SK-N-SH (cell line): ENCODE data around the gene RBM14. TPM values are rescaled to one million over a fixed set of nuclear protein-coding genes. Genes with fewer than 3 reads are reported as not detected.

ENCODE experiments used
- CTCF ChIA-PET: fragments of 300-600, 350-600 bp; formaldehyde crosslinking; extraction: SDS; loops from one replicate; lab custom pipeline; 2021; lab: Yijun Ruan, JAX
- POLR2A ChIA-PET: fragments of 350-600 bp; sonication (Branson Sonifier 250); formaldehyde crosslinking; extraction: SDS; loops from one replicate; lab custom pipeline; 2020; ENCODE audit warnings: antibody characterized with exemption, inconsistent platforms; lab: Yijun Ruan, JAX
- DNase-seq: peaks from one replicate; pipeline ENCODE4 v3.0.0; 2012
- H2AFZ ChIP-seq: fragments of 200-600 bp; sonication (generic); 2 replicates; pipeline ENCODE4 v1.8.1; 2016; ENCODE audit warnings: antibody characterized with exemption, mild to moderate bottlenecking, low read depth
- H3F3A ChIP-seq: fragments of 200-600 bp; sonication (generic); replicated peaks from 2 replicates; pipeline ENCODE3; 2016; ENCODE audit warnings: antibody characterized with exemption, mild to moderate bottlenecking; ENCODE audit not compliant: insufficient read depth
- H3K27ac ChIP-seq, 2 experiments: fragments of 200-500 bp in 1 of 2; fragments of 200-600 bp in 1 of 2; sonication (Bioruptor generic) in 1 of 2; sonication (generic), shearing (Covaris generic) in 1 of 2; 2 replicates each; pipeline versions ENCODE4 v1.5.1 to v1.6.1; 2014 to 2016; ENCODE audit warnings: low read depth in 2 of 2, inconsistent platforms in 1 of 2, low read length in 1 of 2, mild to moderate bottlenecking in 1 of 2, mixed read lengths in 1 of 2
- H3K27me3 ChIP-seq: fragments of 200-600 bp; sonication (generic), shearing (Covaris generic); 2 replicates; pipeline ENCODE4 v1.6.1; 2016; ENCODE audit warnings: mixed run types; ENCODE audit not compliant: insufficient read depth
- H3K36me3 ChIP-seq, 2 experiments: fragments of 200-500 bp in 1 of 2; fragments of 200-600 bp in 1 of 2; sonication (Bioruptor generic) in 1 of 2; sonication (generic) in 1 of 2; replicated peaks in 1 of 2; 2 replicates each; pipeline versions ENCODE3 to v1.5.1; 2014 to 2016; ENCODE audit warnings: low read length in 1 of 2, mild to moderate bottlenecking in 1 of 2; ENCODE audit not compliant: insufficient read depth in 2 of 2, control insufficient read depth in 1 of 2
- H3K4me1 ChIP-seq, 2 experiments: fragments of 200-500 bp in 1 of 2; fragments of 200-600 bp in 1 of 2; sonication (Bioruptor generic) in 1 of 2; sonication (generic), shearing (Covaris generic) in 1 of 2; 2 replicates each; pipeline versions ENCODE4 v1.5.1 to v1.6.1; 2014 to 2016; ENCODE audit warnings: low read depth in 1 of 2, low read length in 1 of 2, mixed run types in 1 of 2; ENCODE audit not compliant: insufficient read depth in 2 of 2, control insufficient read depth in 1 of 2
- H3K4me2 ChIP-seq: fragments of 200-600 bp; sonication (generic), shearing (Covaris generic); 2 replicates; pipeline ENCODE4 v1.6.1; 2017; ENCODE audit warnings: mixed run types
- H3K4me3 ChIP-seq, 2 experiments: fragments of 200-500 bp in 1 of 2; fragments of 200-600 bp in 1 of 2; sonication (Bioruptor generic) in 1 of 2; sonication (generic), shearing (Covaris generic) in 1 of 2; 2 replicates each; pipeline versions ENCODE4 v1.5.1 to v1.8.1; 2014 to 2016; ENCODE audit warnings: low read depth in 2 of 2, inconsistent platforms in 1 of 2, low read length in 1 of 2, mild to moderate bottlenecking in 1 of 2, mixed read lengths in 1 of 2, moderate library complexity in 1 of 2
- H3K79me2 ChIP-seq: fragments of 200-600 bp; sonication (generic); 2 replicates; pipeline ENCODE4 v1.8.1; 2017; ENCODE audit warnings: mild to moderate bottlenecking; ENCODE audit not compliant: insufficient read depth
- H3K9ac ChIP-seq: fragments of 200-600 bp; sonication (generic); 2 replicates; pipeline ENCODE4 v1.6.1; 2017; ENCODE audit warnings: mixed run types
- H3K9me2 ChIP-seq: fragments of 200-600 bp; sonication (generic); 2 replicates; pipeline ENCODE4 v1.6.1; 2017; ENCODE audit warnings: mixed run types
- H3K9me3 ChIP-seq: fragments of 200-600 bp; sonication (generic); 2 replicates; pipeline ENCODE4 v1.6.1; 2017; ENCODE audit warnings: mixed run types, mild to moderate bottlenecking, moderate library complexity
- H4K20me1 ChIP-seq: fragments of 200-600 bp; sonication (generic); 2 replicates; pipeline ENCODE4 v1.6.1; 2017; ENCODE audit warnings: mild to moderate bottlenecking, mixed run types; ENCODE audit not compliant: insufficient read depth
- ELF1 ChIP-seq: IDR thresholded peaks from 2 replicates; pipeline ENCODE4 v1.4.0; 2012
- FOXM1 ChIP-seq: IDR thresholded peaks from 2 replicates; pipeline ENCODE4 v1.4.0; 2012; ENCODE audit warnings: low read depth, mild to moderate bottlenecking
- MAX ChIP-seq: IDR thresholded peaks from 2 replicates; pipeline ENCODE4 v1.4.0; 2012; ENCODE audit warnings: low read depth
- MEF2A ChIP-seq: IDR thresholded peaks from 2 replicates; pipeline ENCODE4 v1.4.0; 2012; ENCODE audit warnings: low read depth, borderline replicate concordance
- NRF1 ChIP-seq: IDR thresholded peaks from 2 replicates; pipeline ENCODE4 v1.6.1; 2012; ENCODE audit warnings: low read depth, mild to moderate bottlenecking, low read length
- POLR2AphosphoS5 ChIP-seq: IDR thresholded peaks from 2 replicates; pipeline ENCODE4 v1.6.1; 2012; ENCODE audit warnings: low read depth, low read length
- RCOR1 ChIP-seq: fragments of 150-350 bp; IDR thresholded peaks from 2 replicates; pipeline ENCODE4 v1.6.1; 2017; ENCODE audit warnings: antibody characterized with exemption, low read length
- REST ChIP-seq: IDR thresholded peaks from 2 replicates; pipeline ENCODE4 v1.6.1; 2012; ENCODE audit warnings: mild to moderate bottlenecking, low read depth, low read length, moderate library complexity
- RXRA ChIP-seq: IDR thresholded peaks from 2 replicates; pipeline ENCODE4 v1.4.0; 2012; ENCODE audit warnings: low read depth, mild to moderate bottlenecking, borderline replicate concordance
- SIN3A ChIP-seq: IDR thresholded peaks from 2 replicates; pipeline ENCODE4 v1.6.1; 2012; ENCODE audit warnings: low read depth, mild to moderate bottlenecking, low read length, moderate library complexity, borderline replicate concordance
- TCF12 ChIP-seq: IDR thresholded peaks from 2 replicates; pipeline ENCODE4 v1.4.0; 2012
- TEAD4 ChIP-seq: IDR thresholded peaks from 2 replicates; pipeline ENCODE4 v1.4.0; 2012; ENCODE audit warnings: mild to moderate bottlenecking, borderline replicate concordance; ENCODE audit not compliant: insufficient read depth
- WGBS: methylation state at CpG from one replicate; pipeline ENCODE4 v1.1.6; 2017; ENCODE audit warnings: low lambda C conversion rate; 5-methylcytosine and 5-hydroxymethylcytosine counted together
- polyA plus RNA-seq, 3 experiments: library from polyadenylated mRNA; depleted of rRNA; stranded (reverse); fragments of >200 nt; gene quantifications; 2 replicates each; pipeline ENCODE4 v1.2.3, GENCODE V29; 2012
- TF ChIP-seq, protein P1 (sequence below): IDR thresholded peaks from 2 replicates; pipeline ENCODE4 v1.4.0; 2012; ENCODE audit warnings: low read depth, borderline replicate concordance
- TF ChIP-seq, protein P2 (sequence below): IDR thresholded peaks from 2 replicates; pipeline ENCODE4 v1.4.0; 2012; ENCODE audit warnings: low read depth, borderline replicate concordance
- TF ChIP-seq, protein P3 (sequence below): IDR thresholded peaks from 2 replicates; pipeline ENCODE4; 2012

Gene RBM14
- polyA plus RNA-seq, 1 of the 3 experiments (the other 2 are of a cell fraction): 19.8 TPM

- no peak overlapping the region for H3K4me2 ChIP-seq
- H3K4me1 ChIP-seq: no peaks in the 10 kb centered on the region; a peak in 1 of 4 replicates
- no peak overlapping the region for H3K4me3 ChIP-seq
- H3K9me3 ChIP-seq: no peaks in the 10 kb centered on the region
- no peaks in the 10 kb centered on the region for H3K9me2 ChIP-seq
- no peak overlapping the region for H3K27ac ChIP-seq
- H3K9ac ChIP-seq: no peak overlapping the region
- H2AFZ ChIP-seq: no peak overlapping the region
- peaks cover 100% of the 10 kb centered on the region for H3K79me2 ChIP-seq
- no peaks in the 10 kb centered on the region for H3K27me3 ChIP-seq
- ChIA-PET CTCF (interaction anchor here (1.9 kb wide), 1 partner anchor 53 kb away, joined by 5 read pairs; the partner anchor contains the start of gene RBM4B), POLR2A (interaction anchor here (0.8 to 1.8 kb wide), 2 partner anchors 9 to 13 kb away, joined by 3 to 13 read pairs; partner anchors contain the start of genes RBM14 and RBM4)
- H3K36me3 ChIP-seq: peaks cover 70 to 71% of the 10 kb centered on the region in 2 experiments
- no peaks in the 10 kb centered on the region for H3F3A ChIP-seq
- no peak for TF ChIP-seq TCF12
- no peak for TF ChIP-seq TEAD4
- no peak for TF ChIP-seq RCOR1
- TF ChIP-seq REST: no peak
- TF ChIP-seq MAX: no peak
- no peak for TF ChIP-seq SIN3A
- TF ChIP-seq ELF1: no peak
- no peak for TF ChIP-seq POLR2AphosphoS5
- TF ChIP-seq NRF1: no peak
- TF ChIP-seq, protein P1, sequence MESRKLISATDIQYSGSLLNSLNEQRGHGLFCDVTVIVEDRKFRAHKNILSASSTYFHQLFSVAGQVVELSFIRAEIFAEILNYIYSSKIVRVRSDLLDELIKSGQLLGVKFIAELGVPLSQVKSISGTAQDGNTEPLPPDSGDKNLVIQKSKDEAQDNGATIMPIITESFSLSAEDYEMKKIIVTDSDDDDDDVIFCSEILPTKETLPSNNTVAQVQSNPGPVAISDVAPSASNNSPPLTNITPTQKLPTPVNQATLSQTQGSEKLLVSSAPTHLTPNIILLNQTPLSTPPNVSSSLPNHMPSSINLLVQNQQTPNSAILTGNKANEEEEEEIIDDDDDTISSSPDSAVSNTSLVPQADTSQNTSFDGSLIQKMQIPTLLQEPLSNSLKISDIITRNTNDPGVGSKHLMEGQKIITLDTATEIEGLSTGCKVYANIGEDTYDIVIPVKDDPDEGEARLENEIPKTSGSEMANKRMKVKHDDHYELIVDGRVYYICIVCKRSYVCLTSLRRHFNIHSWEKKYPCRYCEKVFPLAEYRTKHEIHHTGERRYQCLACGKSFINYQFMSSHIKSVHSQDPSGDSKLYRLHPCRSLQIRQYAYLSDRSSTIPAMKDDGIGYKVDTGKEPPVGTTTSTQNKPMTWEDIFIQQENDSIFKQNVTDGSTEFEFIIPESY: no peak
- TF ChIP-seq FOXM1: no peak
- TF ChIP-seq RXRA: no peak
- TF ChIP-seq, protein P2, sequence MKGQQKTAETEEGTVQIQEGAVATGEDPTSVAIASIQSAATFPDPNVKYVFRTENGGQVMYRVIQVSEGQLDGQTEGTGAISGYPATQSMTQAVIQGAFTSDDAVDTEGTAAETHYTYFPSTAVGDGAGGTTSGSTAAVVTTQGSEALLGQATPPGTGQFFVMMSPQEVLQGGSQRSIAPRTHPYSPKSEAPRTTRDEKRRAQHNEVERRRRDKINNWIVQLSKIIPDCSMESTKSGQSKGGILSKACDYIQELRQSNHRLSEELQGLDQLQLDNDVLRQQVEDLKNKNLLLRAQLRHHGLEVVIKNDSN: no peak
- TF ChIP-seq MEF2A: no peak
- TF ChIP-seq, protein P3, sequence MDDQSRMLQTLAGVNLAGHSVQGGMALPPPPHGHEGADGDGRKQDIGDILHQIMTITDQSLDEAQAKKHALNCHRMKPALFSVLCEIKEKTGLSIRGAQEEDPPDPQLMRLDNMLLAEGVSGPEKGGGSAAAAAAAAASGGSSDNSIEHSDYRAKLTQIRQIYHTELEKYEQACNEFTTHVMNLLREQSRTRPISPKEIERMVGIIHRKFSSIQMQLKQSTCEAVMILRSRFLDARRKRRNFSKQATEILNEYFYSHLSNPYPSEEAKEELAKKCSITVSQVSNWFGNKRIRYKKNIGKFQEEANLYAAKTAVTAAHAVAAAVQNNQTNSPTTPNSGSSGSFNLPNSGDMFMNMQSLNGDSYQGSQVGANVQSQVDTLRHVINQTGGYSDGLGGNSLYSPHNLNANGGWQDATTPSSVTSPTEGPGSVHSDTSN: no peak
- no peak for DNase-seq
- peaks cover 97% of the 10 kb centered on the region for H4K20me1 ChIP-seq
- WGBS: 98% methylated on average over 9 of the region's 26 CpGs
These were observed 8.8 kb downstream of the RBM14 start for GRCh38 chr11:66625041-66625751.
